GM19372 (cell line): ENCODE results near the gene ANO10.
"Not testable (repeated sequence)": the region's sequence is repeated elsewhere in the genome, so short reads cannot be mapped to it uniquely, and the experiment has no call there.

Experiments
- ATAC-seq: cut with Tn5 transposase; IDR thresholded peaks from one replicate; pipeline ENCODE4 v1.9.1; 2021; ENCODE audit warnings: mild to moderate bottlenecking, low read depth, moderate library complexity; ENCODE audit not compliant: unreplicated experiment

Gene ANO10

DNA sequence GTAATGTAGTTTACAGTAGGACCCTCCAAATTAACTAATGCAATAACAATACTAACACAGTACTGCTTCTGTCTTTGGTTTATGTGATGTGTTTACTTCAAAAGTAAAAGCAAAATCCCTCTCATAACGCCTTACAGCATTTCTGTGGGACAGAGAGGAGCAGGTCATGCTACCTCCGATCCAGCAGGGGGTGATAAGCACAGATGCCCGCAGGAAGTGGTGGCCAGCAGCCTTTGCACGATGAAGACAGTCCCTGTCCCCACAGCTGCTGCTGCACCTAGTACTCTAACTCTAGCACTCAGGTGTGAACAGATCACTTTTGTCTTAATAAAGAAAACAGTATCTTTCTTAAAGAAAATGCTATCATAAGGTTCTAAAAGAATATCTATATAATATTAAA lies 38.3 kb downstream of the ANO10 start:
- no peak for ATAC-seq

- no peak for ATAC-seq
Observed at GRCh38 chr3:43582866-43583265, 38.9 kb downstream of the ANO10 start.

- ATAC-seq, result no peak
Observed at GRCh38 chr3:43581343-43581742, 40.5 kb downstream of the ANO10 start.

DNA sequence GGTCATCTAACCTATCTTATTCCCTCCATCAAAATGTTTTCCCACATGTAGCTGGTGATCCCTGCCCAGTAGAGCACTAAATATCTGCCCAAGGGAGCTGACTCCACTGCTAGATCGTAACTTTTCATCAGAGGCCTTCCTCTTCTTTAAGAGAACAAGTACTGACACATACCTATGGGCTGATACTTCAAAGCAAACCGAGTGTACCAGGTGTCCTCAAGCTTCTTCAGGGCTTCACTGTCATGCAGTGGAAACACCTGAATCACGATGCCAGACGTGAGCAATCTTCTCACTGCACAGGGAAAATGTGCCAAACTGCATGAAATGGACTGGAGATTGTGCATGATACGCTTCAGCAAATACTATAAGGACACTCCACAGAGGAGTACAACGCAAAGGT lies 41.6 kb downstream of the ANO10 start:
- ATAC-seq, result no peak

DNA sequence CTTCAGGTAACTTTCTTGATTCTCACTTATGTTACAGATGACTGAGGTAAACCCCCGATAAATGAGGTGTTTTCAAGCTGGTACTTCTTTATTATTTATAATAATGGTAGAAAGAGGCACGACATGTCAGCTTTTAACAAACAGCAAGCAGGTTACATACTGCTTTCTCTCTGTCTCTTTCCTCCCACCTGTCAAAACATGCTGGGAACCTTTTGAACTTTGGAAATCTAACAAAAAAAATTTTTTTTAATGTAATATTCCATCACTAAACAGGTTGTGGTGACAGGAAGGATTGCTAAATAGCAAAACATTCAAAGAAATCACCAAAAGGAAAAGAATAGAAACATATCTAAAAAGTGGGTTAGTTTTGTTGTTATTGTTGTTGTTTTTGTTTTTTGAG lies 48.2 kb downstream of the ANO10 start:
- ATAC-seq, result no peak

GRCh38 chr3:43565661-43566341 lies 56.0 kb downstream of the ANO10 start:
- ATAC-seq, result not testable (repeated sequence)

DNA sequence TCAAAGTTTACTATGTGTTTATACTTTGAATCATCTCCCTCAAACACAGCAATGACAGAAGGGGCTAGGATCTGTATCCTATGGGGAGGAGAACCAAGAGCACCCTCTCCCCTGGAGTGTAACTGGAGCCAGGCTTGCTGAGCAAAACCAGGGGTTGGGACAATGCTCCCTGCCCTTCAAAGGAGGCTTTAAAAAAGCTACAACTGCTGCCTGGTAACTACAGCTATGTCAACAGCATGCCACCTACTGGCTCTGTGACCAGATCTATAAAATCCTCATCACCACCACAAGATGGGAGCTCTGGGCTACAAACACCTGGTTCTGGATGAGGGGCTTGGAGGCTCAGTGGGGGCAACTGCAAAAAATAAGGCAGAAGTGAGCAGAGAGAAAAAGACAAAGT lies 61.9 kb downstream of the ANO10 start:
- ATAC-seq, result no peak

GRCh38 chr3:43558171-43558570 lies 63.6 kb downstream of the ANO10 start:
- no peak for ATAC-seq

DNA sequence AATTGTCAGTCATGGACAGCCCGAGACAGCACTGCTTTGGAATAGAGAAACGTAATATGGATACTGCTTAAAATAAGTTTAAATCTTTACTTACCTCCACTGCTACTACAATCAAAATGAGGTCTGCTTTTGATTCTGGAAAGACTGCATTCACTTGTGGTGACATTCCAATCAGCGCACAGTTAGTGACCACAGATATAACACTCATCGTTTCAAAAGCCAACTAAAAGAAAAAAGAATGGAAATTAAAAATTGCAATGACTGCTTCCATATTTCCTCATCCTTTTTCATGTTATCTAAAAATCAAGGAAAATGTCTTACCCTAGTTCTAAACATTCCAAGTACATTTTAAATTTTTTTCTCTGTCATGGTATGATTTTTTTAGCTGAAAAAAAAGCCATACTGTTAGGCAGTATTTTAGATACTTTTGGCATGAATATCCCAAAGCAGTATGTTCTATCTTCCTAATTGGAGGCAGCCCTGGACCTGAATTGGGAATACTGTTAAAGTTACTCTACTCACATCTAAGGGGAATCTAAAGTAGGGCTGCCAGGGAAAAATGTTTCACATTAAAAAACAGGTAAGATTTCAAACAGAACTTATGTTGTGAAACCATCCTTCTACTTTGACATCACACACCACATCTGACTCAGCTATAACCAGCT lies 72.1 kb downstream of the ANO10 start:
- no peak for ATAC-seq

DNA sequence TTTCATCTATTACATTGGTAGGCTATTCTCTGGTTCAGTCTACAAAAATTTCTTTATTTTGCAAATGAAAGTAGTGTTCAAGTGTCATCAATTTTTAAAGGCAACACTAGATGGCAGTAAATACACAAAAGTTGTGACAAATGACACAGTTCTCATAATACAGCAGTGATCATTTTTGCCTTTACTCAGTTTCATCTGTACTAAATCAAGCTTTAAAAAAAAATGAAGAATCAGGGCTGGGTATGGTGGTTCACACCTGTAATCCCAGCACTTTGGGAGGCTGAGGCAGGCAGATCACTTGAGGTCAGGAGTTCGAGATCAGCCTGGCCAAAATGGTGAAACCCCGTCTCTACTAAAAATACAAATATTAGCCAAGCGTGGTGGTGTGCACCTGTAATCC lies 77.5 kb downstream of the ANO10 start:
- not testable (repeated sequence) for ATAC-seq

DNA sequence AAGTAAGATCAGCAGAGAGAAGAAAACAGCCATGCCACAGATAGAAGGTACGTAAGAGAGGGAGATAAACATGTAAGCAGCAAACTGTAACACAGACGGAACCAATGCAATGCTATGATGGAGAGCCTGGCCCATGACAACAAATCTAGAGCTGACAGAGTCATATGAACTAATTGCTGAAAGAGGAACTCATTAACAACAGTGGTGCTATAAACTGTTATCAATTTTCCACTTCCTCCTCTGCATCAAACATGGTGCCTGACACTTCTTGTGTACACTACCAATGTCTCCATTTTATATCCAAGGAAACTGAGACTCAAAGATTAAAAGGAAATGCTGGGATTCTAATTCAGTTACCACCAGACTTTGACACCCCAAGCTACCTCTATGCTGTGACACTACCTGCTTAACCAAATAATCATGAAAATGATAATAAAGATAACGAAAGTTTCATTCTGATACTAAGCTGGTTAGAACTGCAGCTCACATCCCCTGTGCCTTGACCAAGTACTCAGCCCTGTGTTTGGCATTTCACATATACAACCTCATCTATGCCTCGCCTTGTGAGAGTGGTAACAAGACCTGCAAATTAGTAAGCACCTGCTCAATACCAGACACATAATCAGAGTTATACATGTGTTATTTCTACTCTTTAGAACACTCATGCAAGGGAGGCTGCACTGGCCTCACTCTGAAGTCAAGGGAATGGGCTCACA lies 79.3 kb downstream of the ANO10 start:
- ATAC-seq, result no peak

DNA sequence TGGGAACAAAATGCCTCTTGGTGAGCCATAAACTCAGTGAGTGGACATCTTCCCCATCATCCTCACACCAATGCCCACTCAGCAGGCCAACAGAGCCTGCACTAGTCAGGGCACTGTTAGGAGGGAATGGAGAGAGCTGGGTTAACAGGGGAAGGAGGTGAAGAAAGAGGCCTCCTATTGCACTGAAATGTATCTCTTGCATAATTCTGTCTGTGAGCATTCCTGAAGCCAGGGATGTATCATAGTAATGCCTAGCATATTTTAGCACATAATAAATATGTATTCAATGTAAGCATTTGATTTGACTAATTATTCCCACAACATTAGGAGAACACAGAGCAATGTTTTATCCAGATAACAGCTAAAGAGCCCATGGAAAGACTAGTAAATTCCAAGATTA lies 81.2 kb downstream of the ANO10 start:
- ATAC-seq, result no peak

- no peak for ATAC-seq
Observed at GRCh38 chr3:43539321-43539720, 82.5 kb downstream of the ANO10 start.

GRCh38 chr3:43537225-43537624 lies 84.6 kb downstream of the ANO10 start:
- no peak for ATAC-seq

DNA sequence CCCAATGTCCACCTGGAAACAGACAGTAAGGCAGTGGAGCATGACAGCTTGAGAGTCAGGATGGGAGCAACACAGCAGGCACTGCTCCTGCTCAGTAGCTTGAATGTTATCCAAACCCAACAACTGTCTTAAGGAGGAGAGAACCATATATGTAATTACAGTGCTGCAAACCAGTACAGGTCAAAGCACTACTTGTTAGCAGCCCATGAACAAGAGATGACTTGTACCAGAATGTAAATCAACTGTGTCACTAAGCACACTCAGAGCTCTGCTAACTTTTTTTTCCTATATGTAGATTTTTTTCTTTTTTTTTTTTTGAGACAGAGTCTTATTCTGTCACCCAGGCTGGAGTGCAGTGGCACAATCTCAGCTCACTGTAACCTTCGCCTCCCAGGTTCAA lies 87.1 kb downstream of the ANO10 start:
- no peak for ATAC-seq

DNA sequence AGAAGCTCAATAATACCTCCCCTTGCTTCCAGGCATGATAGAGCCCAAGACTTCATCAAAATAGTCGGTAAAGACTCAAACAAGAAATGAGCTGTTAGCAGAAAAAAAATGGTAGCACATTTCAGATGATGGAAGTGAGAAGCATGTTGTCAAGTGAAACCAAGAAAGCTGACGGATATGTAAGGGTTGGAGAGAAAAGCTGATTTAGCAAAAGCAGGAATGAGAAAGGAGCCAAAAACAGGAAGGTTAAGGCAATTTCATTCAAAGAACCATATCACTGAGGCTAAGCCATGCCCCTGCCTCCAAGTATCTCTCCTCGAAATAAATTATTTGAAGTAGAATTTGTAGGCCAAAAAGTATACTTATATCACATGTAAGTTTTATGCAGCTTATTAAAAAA lies 88.8 kb downstream of the ANO10 start:
- no peak for ATAC-seq

DNA sequence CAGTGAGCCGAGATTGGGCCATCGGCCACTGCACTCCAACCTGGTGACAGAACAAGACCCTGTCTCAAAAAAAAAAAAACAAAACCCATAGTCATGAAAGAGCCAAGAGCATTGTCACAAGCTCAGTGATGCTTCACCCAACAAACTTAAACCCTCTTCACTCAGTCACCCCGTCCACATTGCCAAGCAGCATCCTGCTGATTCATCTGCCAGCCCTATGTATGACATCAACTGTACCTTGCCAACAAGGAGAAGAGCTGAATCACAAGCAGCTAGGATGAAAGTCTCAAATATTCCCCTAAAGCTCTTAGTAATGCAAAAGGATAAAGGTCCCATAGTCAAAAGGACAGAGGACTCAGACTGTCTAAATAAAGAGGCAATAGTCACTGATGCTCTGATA lies 90.0 kb downstream of the ANO10 start:
- ATAC-seq, result no peak

DNA sequence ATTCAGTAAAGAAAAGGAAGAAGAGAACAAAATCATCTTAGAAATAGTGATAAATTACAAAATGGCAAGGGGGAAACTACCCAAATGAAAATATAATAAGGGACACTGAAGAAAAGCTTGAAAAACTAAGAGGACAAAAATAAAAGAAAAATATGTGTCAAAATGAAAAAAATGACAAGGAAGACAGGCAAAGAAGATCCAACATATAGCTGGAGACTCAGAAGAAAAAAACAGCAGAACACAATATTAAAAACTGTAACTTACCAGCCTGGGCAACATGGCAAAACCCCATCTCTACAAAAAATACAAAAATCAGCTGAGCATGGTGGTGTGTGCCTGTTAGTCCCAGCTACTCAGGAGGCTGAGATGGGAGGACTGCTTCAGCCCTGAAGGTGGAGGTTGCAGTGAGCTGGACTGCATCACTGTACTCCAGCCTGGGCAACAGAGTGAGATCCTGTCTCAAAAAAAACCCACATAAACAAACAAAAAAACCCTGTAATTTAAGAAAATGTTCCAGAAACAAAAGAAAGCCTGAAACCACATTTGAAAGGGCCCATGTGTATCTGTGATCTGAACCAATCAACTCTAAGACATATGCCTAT lies 93.2 kb downstream of the ANO10 start:
- no peak for ATAC-seq

DNA sequence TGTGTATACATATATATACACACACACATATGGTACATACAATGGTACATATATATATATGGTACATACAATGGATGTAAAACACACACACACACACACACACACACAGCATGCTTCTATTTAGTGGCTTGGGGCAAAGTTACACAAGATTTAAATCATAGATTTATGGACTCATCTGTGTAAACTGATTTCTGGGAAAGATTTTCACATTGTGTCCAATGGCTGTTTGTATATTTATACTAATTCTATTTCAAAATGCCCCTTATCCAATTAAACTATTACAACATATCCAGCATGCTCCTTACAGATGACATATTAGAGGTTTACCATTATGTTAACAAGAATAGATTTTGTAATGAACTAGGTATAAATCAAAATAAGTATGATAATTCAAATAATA lies 94.9 kb downstream of the ANO10 start:
- ATAC-seq, result no peak

- ATAC-seq, result no peak
Observed at GRCh38 chr3:43525941-43526607, 95.7 kb downstream of the ANO10 start.

DNA sequence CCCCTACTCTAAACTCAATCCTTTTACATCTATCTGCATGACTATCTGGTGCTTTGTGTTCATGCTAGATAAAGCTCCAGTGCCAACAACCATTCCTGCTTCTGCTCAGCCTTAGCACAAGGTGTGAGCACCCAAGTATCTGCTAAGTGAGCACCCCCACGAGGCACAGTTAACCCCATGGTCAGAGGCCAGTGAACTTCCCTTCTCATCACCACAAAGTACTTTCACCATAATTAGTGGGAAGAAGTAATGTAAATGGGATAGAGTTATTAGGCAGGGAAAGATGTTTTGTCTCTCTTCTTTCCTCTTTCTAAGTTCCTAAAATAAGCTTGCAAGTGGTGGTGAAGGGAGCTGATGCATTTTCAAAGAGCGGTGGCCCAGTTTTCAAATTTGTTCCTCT lies 96.4 kb downstream of the ANO10 start:
- ATAC-seq, result no peak
